ENCODE data around the gene SCRN1.
"Not testable (repeated sequence)": the region's sequence is repeated elsewhere in the genome, so short reads cannot be mapped to it uniquely, and the experiment has no call there.

Gene SCRN1

DNA sequence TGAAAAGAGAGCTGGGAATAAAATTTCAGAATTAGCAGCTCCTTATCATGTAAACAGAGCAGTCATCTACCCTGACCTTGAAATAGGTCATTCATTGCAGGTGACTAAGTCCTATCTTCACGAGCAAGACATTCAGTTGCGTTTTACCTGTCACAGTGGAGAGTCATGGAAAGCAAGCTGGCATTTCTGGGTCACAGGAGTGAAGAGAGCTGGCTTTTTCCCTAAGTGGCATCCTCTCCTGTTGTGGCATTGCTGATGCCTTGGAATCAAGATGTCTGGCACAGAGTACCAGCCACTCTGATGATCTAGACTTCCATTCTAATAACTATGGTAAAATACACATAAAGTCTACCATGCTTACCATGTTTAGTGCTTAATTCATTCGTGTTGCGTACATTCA lies 70.8 kb downstream of the SCRN1 start:
- ATAC-seq (no peak), DNase-seq (no peak)
- no peak overlapping the region for H3K27ac Mint-ChIP-seq
- H3K27me3 Mint-ChIP-seq = no peaks in the 10 kb centered on the region
- no peaks in the 10 kb centered on the region for H3K4me1 Mint-ChIP-seq
- H3K4me3 Mint-ChIP-seq = no peak overlapping the region
- no peaks in the 10 kb centered on the region for H3K9me3 Mint-ChIP-seq
- H3K36me3 Mint-ChIP-seq (ENCODE audit: low read depth) = no peaks in the 10 kb centered on the region

DNA sequence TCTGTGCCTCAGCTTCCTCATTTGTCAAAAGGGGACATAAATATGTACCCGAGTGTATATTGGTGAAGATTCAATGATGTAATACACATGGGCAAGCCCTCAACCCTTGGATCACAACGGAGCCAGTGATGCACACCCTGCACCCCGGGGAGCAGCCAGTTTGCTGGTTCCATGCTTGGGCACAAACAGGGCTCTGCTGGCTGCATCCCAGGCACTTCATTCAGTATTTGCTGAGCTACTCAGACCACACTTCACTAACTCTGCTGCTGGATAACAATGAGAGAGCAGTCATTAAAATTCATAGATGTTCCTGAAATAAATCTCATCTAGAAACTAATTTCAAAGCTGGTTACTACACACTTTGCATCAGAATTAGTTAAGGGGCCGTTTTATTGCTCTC lies 72.0 kb downstream of the SCRN1 start:
- H3K9me3 Mint-ChIP-seq = no peaks in the 10 kb centered on the region
- no peaks in the 10 kb centered on the region for H3K36me3 Mint-ChIP-seq (ENCODE audit: low read depth)
- H3K4me3 Mint-ChIP-seq = no peak overlapping the region
- ATAC-seq = no peak
- no peak for DNase-seq
- H3K27me3 Mint-ChIP-seq = no peaks in the 10 kb centered on the region
- no peak overlapping the region for H3K27ac Mint-ChIP-seq
- no peaks in the 10 kb centered on the region for H3K4me1 Mint-ChIP-seq

DNA sequence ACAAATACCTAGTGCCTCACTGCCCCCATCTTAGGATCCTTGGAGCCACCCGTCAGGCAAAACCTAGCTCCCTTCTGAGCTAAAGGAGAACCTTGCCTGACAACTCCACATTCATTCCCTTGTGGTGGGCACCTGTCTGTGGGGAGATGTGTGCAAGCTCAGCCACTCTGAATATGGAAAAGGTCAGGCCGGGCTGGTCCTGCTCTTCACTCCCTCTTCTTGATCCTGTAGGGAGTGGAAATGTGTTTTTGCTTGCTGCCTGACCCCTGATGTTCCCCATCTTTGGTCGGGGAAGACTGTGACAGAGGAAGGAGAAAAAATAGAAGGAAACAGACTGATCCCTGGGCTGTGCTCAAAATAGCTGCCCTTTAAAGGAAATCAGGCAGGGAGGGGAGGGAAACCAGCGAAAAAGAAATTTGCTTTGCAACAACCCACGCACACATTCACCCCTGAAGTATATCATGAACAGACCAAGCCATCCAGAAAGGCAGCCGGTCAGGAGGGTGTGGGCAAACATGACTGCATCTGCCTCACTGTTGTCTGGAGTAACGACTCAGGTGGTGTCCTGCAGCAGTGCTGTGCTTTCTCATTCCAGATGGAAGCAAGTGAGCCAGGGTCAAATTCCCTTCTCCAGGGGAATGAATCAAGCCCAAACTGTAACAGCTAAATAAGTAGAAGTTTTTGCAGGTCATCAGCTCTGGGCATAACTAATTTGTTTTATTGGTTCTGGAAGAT lies 74.0 kb downstream of the SCRN1 start:
- H3K27me3 Mint-ChIP-seq = no peaks in the 10 kb centered on the region
- H3K27ac Mint-ChIP-seq = no peak overlapping the region
- H3K36me3 Mint-ChIP-seq (ENCODE audit: low read depth) = no peaks in the 10 kb centered on the region
- DNase-seq (no peak), ATAC-seq (no peak)
- no peak overlapping the region for H3K4me3 Mint-ChIP-seq
- no peaks in the 10 kb centered on the region for H3K4me1 Mint-ChIP-seq
- H3K9me3 Mint-ChIP-seq = no peaks in the 10 kb centered on the region

DNA sequence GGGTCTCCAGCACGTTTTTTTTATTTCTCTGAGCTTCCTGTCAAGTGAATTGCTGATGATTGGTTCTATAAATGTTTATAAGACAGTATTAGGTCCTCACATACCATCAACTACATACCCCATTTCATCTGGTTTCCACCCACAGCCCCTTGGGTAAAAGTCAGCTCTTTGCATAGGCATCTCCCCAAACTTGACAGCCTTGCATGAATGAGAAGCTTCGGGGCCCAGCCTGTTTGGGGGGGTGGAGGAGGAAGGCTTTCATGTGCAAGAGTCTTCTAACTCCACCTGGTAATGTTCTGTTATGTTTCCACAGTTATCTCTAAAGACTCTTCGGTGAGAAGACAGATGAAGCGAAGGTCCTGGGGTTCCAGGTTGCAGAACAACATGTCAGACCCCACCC lies 75.4 kb downstream of the SCRN1 start:
- no peaks in the 10 kb centered on the region for H3K9me3 Mint-ChIP-seq
- no peak overlapping the region for H3K27ac Mint-ChIP-seq
- no peaks in the 10 kb centered on the region for H3K4me1 Mint-ChIP-seq
- DNase-seq (no peak), ATAC-seq (no peak)
- no peak overlapping the region for H3K4me3 Mint-ChIP-seq
- no peaks in the 10 kb centered on the region for H3K36me3 Mint-ChIP-seq (ENCODE audit: low read depth)
- no peaks in the 10 kb centered on the region for H3K27me3 Mint-ChIP-seq

DNA sequence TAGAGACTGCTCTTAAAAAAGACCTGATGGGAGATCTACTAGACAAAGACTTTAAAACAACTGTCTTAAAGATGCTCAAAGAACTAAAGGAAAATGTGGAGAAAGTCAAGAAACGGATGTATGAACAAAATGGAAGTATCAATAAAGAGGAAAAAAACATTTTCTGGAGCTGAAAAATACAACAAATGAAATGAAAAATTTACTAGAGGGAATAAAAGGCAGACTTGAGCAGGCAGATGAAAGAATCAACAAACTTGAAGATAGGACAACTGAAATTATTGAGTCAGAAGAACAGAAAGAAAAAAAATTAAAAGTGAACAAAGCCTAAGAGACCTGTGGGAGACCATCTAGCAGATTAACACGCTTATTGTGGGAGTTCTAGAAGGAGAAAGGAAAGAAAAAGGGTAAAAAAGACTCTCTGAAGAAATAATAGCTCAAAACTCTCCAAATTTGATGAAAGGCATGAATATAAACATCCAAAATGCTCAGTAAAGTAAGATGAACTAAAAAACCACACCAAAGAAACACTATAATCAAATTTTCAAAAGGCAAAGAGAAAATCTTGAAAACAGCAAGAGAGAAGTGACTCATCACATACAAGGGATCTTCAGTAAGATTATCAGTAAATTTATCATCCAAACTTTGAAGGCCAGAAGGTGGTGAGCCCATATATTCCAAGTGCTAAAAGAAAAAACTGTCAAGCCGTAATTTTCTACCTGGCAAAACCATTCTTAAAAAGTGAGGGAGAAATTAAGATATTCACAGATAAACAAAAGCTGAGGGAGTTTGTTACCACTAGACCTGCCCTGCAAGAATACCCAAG lies 83.2 kb downstream of the SCRN1 start:
- ATAC-seq = no peak
- Mint-ChIP-seq H3K27ac (no peak overlapping the region), H3K4me1 (no peaks in the 10 kb centered on the region), H3K36me3 (ENCODE audit: low read depth) (peaks cover 11% of the 10 kb centered on the region), H3K4me3 (no peak overlapping the region), H3K9me3 (peaks cover 32% of the 10 kb centered on the region), H3K27me3 (peaks cover 3% of the 10 kb centered on the region)
- DNase-seq = no peak

DNA sequence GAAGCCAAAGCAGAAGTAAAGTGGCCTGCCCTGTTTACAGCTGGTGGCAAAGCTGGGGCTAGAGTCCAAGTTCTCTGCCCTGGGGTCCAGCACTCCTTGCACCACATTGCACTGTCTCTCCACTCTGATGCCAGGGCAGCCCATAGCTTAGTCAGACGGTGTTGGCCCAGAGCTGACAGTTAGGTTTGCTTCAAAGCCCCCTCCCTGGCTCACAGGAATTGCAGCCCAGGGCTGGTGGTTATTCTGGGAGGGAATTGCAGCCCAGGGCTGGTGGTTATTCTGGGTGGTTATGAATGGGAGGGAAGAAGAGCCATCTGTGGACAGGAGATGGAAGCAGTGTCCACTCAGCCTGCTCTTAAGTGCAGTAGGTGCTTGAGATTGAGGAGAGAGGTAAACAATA lies 88.9 kb downstream of the SCRN1 start:
- ATAC-seq = no peak
- DNase-seq = no peak
- H3K36me3 Mint-ChIP-seq (ENCODE audit: low read depth) = peaks cover 3% of the 10 kb centered on the region
- no peak overlapping the region for H3K4me3 Mint-ChIP-seq
- peaks cover 5% of the 10 kb centered on the region for H3K27me3 Mint-ChIP-seq
- H3K9me3 Mint-ChIP-seq = peaks cover 23% of the 10 kb centered on the region
- H3K4me1 Mint-ChIP-seq = no peaks in the 10 kb centered on the region
- H3K27ac Mint-ChIP-seq = no peak overlapping the region

DNA sequence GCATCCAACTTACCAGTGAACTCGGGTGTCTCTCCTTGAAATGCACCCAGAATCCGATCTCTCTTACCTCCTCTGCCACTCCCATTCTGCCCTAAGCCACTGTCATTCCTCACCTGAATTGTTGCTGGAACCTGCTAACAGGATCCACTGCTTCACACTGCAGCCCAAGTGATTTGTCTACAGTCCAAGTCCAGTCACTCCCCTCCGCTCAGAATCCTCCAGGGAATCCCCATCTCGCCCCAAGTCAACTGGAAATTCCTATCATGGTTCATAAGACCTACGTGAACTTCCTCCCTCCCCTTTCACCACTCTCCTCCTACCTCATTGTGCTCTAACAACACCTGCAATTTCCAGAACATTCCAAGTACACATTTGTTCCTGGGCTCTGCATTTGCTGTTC lies 91.3 kb downstream of the SCRN1 start:
- peaks cover 2% of the 10 kb centered on the region for H3K36me3 Mint-ChIP-seq (ENCODE audit: low read depth)
- H3K27ac Mint-ChIP-seq = no peak overlapping the region
- H3K4me3 Mint-ChIP-seq = no peak overlapping the region
- peaks cover 9% of the 10 kb centered on the region for H3K27me3 Mint-ChIP-seq
- DNase-seq (no peak), ATAC-seq (no peak)
- H3K9me3 Mint-ChIP-seq = peaks cover 15% of the 10 kb centered on the region
- H3K4me1 Mint-ChIP-seq = no peaks in the 10 kb centered on the region

DNA sequence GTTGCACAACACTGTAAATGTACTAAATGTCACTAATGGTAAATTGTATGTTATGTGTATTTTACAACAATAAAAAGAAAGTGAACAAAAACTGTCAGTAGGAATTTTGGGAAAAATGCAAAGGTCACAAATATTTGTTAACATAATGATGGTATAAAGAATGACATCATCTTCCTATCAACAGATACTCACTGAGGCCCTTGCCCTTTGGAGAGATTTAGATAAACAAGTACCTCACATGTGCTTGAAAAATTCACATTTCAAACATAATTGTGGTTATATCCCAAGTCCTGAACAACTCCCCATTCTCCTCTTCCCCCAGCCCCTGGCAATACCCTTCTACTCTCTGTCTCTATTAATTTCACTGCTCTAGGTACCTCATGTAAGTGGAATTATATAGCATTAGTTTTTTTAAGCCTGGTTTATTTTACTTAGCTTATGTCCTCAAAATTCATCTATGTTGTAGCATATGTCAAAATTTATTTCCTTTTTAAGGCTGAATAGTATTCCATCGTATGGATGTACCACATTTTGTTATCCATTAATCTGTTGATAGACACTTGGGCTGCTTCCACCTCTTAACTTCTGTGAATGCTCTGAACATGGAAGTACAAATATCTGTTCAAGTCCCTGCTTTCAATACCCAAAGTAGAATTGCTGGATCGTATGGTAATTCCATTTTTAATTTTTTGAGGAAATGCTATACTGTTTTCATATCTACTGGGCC lies 92.8 kb downstream of the SCRN1 start:
- H3K36me3 Mint-ChIP-seq (ENCODE audit: low read depth) = peaks cover 2% of the 10 kb centered on the region
- H3K4me1 Mint-ChIP-seq = no peaks in the 10 kb centered on the region
- no peak for DNase-seq
- no peak overlapping the region for H3K27ac Mint-ChIP-seq
- peaks cover 15% of the 10 kb centered on the region for H3K9me3 Mint-ChIP-seq
- no peak overlapping the region for H3K4me3 Mint-ChIP-seq
- no peak for ATAC-seq
- peaks cover 9% of the 10 kb centered on the region for H3K27me3 Mint-ChIP-seq

DNA sequence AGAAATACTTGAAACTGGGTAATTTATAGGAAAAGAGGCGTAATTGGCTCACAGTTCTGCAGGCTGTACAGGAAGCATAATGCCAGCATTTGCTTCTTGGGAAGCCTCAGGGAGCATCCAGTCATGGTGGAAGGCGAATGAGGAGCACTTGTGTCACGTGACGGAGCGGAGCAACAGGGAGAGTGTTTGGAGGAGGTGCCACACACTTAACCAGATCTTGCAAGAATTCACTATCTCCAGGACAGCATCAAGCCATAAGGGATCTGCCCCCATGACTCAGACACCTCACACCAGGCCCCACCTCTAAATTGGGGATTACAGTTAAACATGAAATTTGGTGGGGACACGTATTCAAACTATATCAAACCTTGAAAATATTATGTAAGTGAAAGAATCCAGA lies 94.0 kb downstream of the SCRN1 start:
- peaks cover 15% of the 10 kb centered on the region for H3K9me3 Mint-ChIP-seq
- no peak for ATAC-seq
- H3K27ac Mint-ChIP-seq = no peak overlapping the region

DNA sequence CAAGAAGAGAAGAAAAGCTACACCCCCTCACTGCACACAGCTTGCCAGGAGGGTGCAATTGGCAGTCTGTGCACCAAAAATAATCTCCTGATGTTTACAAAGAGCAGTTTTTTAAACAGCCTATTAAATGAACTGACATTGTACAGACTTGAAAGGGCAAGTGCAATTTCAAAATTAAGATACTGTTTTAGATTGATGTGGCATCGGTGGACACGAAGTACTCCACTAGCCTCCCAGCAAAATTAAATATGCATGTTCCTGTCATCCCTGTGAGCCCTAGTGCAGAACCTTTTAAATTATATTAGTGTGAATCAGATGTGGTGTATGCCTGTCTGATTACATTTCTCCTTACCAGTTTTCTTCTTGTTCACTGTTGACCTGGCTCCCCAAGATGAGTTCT lies 95.3 kb downstream of the SCRN1 start:
- no peak for DNase-seq
- no peaks in the 10 kb centered on the region for H3K4me1 Mint-ChIP-seq
- peaks cover 15% of the 10 kb centered on the region for H3K9me3 Mint-ChIP-seq
- no peak for ATAC-seq
- no peak overlapping the region for H3K4me3 Mint-ChIP-seq
- H3K27me3 Mint-ChIP-seq = peaks cover 9% of the 10 kb centered on the region
- H3K27ac Mint-ChIP-seq = no peak overlapping the region
- peaks cover 2% of the 10 kb centered on the region for H3K36me3 Mint-ChIP-seq (ENCODE audit: low read depth)

More for the DNA sequence above, 94.0 kb downstream of the SCRN1 start:
- H3K27me3 Mint-ChIP-seq = peaks cover 9% of the 10 kb centered on the region
- no peak overlapping the region for H3K4me3 Mint-ChIP-seq
- H3K36me3 Mint-ChIP-seq (ENCODE audit: low read depth) = peaks cover 2% of the 10 kb centered on the region
- DNase-seq = no peak
- no peaks in the 10 kb centered on the region for H3K4me1 Mint-ChIP-seq

DNA sequence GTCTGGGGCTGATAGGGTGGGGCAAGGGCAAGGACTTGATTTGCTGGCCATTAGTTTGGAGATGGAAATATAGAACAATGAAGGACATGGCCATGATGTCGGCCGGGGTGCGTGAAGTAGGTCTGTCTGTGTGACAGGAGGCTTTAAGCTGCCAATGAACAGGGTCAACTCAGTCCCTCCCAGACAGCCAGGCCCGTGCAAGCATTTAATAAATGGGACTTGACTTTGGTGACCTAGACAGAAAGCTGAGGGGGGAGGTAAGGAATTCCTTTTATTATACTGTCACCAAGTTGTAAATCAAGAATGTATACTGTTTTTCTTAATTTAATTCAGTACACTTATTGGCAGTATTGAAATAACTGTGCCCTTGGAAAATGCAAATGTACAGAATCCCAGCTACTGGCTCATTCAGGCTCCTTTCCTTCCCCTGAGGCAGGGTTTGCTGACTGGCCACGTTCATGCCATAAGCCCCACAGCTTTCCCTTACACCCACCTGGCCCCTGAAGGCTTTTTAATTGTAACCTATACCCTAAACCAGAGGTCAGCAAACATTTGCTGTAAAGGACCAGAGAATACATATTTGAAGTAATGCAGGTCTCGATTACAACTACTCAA lies 96.1 kb downstream of the SCRN1 start:
- H3K9me3 Mint-ChIP-seq = peaks cover 12% of the 10 kb centered on the region
- ATAC-seq = no peak

DNA sequence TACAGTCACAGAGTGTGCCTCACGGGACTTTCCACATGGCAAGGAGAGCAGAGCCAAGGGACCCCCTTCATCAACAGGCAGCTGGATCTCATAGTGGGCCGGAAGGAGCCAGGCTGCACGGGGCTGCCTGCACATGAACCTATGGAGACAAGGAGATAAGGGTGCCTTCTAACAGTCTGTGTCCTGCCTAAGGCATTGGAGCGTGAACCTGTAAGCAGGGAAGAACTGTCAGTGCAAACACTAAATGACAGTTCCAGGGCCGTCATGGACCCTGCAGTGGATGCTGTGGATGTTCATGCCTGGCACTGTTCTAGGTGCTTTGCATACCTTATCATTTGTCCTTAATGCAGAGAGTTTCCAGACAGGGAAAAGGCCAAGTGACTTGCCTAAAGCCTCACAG lies 97.4 kb downstream of the SCRN1 start:
- ATAC-seq (no peak), DNase-seq (no peak)
- peaks cover 5% of the 10 kb centered on the region for H3K9me3 Mint-ChIP-seq
- no peak overlapping the region for H3K27ac Mint-ChIP-seq
- H3K4me1 Mint-ChIP-seq = no peaks in the 10 kb centered on the region
- peaks cover 4% of the 10 kb centered on the region for H3K27me3 Mint-ChIP-seq
- H3K36me3 Mint-ChIP-seq (ENCODE audit: low read depth) = no peaks in the 10 kb centered on the region
- no peak overlapping the region for H3K4me3 Mint-ChIP-seq

More for the DNA sequence above, 96.1 kb downstream of the SCRN1 start:
- DNase-seq = no peak
- Mint-ChIP-seq H3K4me1 (no peaks in the 10 kb centered on the region), H3K27ac (no peak overlapping the region), H3K27me3 (peaks cover 9% of the 10 kb centered on the region), H3K36me3 (ENCODE audit: low read depth) (peaks cover 2% of the 10 kb centered on the region), H3K4me3 (no peak overlapping the region)

DNA sequence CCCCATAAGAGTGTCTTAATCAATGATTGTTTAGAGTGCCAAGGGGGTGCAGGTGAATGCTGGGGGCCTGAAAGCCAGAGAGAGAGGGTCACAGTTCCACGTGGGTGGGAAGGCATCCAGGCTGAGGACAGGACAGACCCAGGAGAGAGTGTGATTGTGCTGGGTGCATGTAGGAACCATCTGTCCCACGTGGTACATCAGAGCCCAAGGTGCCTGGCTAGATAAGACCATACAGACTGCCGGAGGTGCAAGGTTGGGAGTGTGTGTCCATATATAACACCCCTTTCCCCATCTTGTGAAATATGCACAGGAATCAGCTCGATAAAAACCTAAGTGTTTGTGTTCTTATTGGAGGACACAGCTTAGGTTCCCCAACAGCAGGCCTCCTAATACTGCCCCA lies 97.8 kb downstream of the SCRN1 start:
- Mint-ChIP-seq H3K4me1 (no peaks in the 10 kb centered on the region), H3K27ac (no peak overlapping the region), H3K36me3 (ENCODE audit: low read depth) (no peaks in the 10 kb centered on the region), H3K27me3 (peaks cover 4% of the 10 kb centered on the region), H3K9me3 (peaks cover 2% of the 10 kb centered on the region), H3K4me3 (no peak overlapping the region)
- ATAC-seq = no peak
- DNase-seq = no peak

DNA sequence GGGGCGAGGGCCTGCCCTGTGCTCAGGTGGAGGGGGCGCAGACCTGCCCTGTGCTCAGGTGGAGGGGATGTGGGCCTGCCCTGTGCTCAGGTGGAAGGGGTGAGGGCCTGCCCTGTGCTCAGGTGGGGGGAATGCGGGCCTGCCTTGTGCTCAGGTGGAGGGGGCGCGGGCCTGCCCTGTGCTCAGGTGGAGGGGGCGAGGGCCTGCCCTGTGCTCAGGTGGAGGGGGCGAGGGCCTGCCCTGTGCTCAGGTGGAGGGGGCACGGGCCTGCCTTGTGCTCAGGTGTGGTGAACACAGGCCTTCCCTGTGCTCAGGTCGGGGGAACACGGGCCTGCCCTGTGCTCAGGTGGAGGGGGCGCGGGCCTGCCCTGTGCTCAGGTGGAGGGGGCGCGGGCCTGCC lies 98.8 kb downstream of the SCRN1 start:
- H3K27me3 Mint-ChIP-seq; H3K36me3 Mint-ChIP-seq (ENCODE audit: low read depth); H3K9me3 Mint-ChIP-seq; H3K27ac Mint-ChIP-seq; H3K4me1 Mint-ChIP-seq; ATAC-seq; H3K4me3 Mint-ChIP-seq; DNase-seq: not testable (repeated sequence)

All from activated naive CD8-positive, alpha-beta T cell treated with anti-CD3 and anti-CD28 coated beads, Interleukin-2, amount 50 U/mL, for 24 hours (primary cell).